HEK293 (cell line): ENCODE data around the gene ZBTB38.

Experiments
- CTCF ChIA-PET: fragments of 350-600 bp; formaldehyde crosslinking; extraction: SDS; loops from one replicate; lab custom pipeline; 2021; ENCODE audit warnings: antibody characterized with exemption; lab: Yijun Ruan, JAX
- POLR2A ChIA-PET: fragments of 300-600 bp; formaldehyde crosslinking; extraction: SDS; loops from one replicate; lab custom pipeline; 2020; ENCODE audit warnings: antibody characterized with exemption, inconsistent platforms; lab: Yijun Ruan, JAX
- H3K27ac ChIP-seq: fragments of 200-500 bp; sonication (Bioruptor generic); 2 replicates; pipeline ENCODE4 v1.5.1; 2014; ENCODE audit warnings: low read depth, low read length, control low read depth, inconsistent platforms; ENCODE audit errors: extremely low read depth
- H3K36me3 ChIP-seq, 2 experiments: fragments of 200-500 bp in 1 of 2; sonication (Bioruptor generic) in 1 of 2; 1 replicate in 1 of 2; 2 replicates in 1 of 2; pipeline ENCODE4 v1.5.1; 2014 to 2017; ENCODE audit warnings: inconsistent platforms in 2 of 2, low read length in 2 of 2; ENCODE audit not compliant: control insufficient read depth in 2 of 2, insufficient read depth in 1 of 2
- H3K4me1 ChIP-seq: fragments of 200-500 bp; sonication (Bioruptor generic); 2 replicates; pipeline ENCODE4 v1.5.1; 2014; ENCODE audit warnings: mild to moderate bottlenecking, low read length, inconsistent platforms; ENCODE audit not compliant: control insufficient read depth, insufficient read depth
- H3K4me3 ChIP-seq: 2 replicates; pipeline ENCODE4 v1.5.1; 2011; ENCODE audit warnings: low read depth, mild to moderate bottlenecking, control low read depth, low read length, moderate library complexity
- H3K9me3 ChIP-seq: fragments of 200-500 bp; sonication (Bioruptor generic); 2 replicates; pipeline ENCODE4 v1.5.1; 2014; ENCODE audit warnings: low read depth, low read length, inconsistent platforms; ENCODE audit not compliant: control insufficient read depth, insufficient read depth
- HOXD13 ChIP-seq: sonication (generic); formaldehyde crosslinking; IDR thresholded peaks from 2 replicates; pipeline ENCODE4 v1.8.0; 2022; ENCODE audit warnings: missing genetic modification reagents, borderline replicate concordance
- KLF7 ChIP-seq: fragments of 450-650 bp; formaldehyde crosslinking; IDR thresholded peaks from 2 replicates; pipeline ENCODE4 v1.5.1; 2016; ENCODE audit warnings: missing biosample characterization, missing genetic modification characterization, borderline replicate concordance
- KLF8 ChIP-seq: fragments of 450-650 bp; formaldehyde crosslinking; IDR thresholded peaks from 2 replicates; pipeline ENCODE4 v1.5.1; 2016; ENCODE audit warnings: missing biosample characterization, missing genetic modification characterization
- REPIN1 ChIP-seq: fragments of 450-650 bp; formaldehyde crosslinking; IDR thresholded peaks from 2 replicates; pipeline ENCODE4 v1.5.1; 2017; ENCODE audit warnings: missing biosample characterization, missing genetic modification characterization, low read depth
- SP3 ChIP-seq: fragments of 450-650 bp; formaldehyde crosslinking; IDR thresholded peaks from 2 replicates; pipeline ENCODE4 v1.5.1; 2016; ENCODE audit warnings: missing biosample characterization, missing genetic modification characterization
- YY1 ChIP-seq: fragments of 450-650 bp; formaldehyde crosslinking; IDR thresholded peaks from 2 replicates; pipeline ENCODE4 v1.5.1; 2018; ENCODE audit warnings: missing biosample characterization, missing genetic modification characterization
- ZBTB17 ChIP-seq: fragments of 450-650 bp; formaldehyde crosslinking; IDR thresholded peaks from 2 replicates; pipeline ENCODE4 v1.5.1; 2016; ENCODE audit warnings: missing biosample characterization, missing genetic modification characterization
- ZNF169 ChIP-seq: fragments of 450-650 bp; formaldehyde crosslinking; IDR thresholded peaks from 2 replicates; pipeline ENCODE4 v1.5.1; 2016; ENCODE audit warnings: missing biosample characterization, missing genetic modification characterization
- ZNF175 ChIP-seq: fragments of 450-650 bp; formaldehyde crosslinking; IDR thresholded peaks from 2 replicates; pipeline ENCODE4 v1.5.1; 2016; ENCODE audit warnings: missing biosample characterization, missing genetic modification characterization
- ZNF311 ChIP-seq: fragments of 450-650 bp; formaldehyde crosslinking; IDR thresholded peaks from 2 replicates; pipeline ENCODE4 v1.5.1; 2017; ENCODE audit warnings: missing biosample characterization, missing genetic modification characterization, borderline replicate concordance
- ZNF37A ChIP-seq: fragments of 450-650 bp; IDR thresholded peaks from 2 replicates; pipeline ENCODE4 v1.5.1; 2018; ENCODE audit warnings: missing biosample characterization, missing genetic modification characterization
- ZNF426 ChIP-seq: fragments of 450-650 bp; formaldehyde crosslinking; IDR thresholded peaks from 2 replicates; pipeline ENCODE4 v1.5.1; 2017; ENCODE audit warnings: missing biosample characterization, missing genetic modification characterization, mild to moderate bottlenecking, inconsistent platforms, moderate library complexity
- ZNF558 ChIP-seq: fragments of 450-650 bp; formaldehyde crosslinking; IDR thresholded peaks from 2 replicates; pipeline ENCODE4 v1.5.1; 2016; ENCODE audit warnings: missing biosample characterization, missing genetic modification characterization
- ZNF585B ChIP-seq: fragments of 450-650 bp; formaldehyde crosslinking; IDR thresholded peaks from 2 replicates; pipeline ENCODE4 v1.5.1; 2016; ENCODE audit warnings: missing biosample characterization, missing genetic modification characterization
- ZNF624 ChIP-seq: fragments of 450-650 bp; formaldehyde crosslinking; IDR thresholded peaks from 2 replicates; pipeline ENCODE4 v1.5.1; 2017; ENCODE audit warnings: missing biosample characterization, missing genetic modification characterization
- ZNF785 ChIP-seq: fragments of 450-650 bp; formaldehyde crosslinking; IDR thresholded peaks from 2 replicates; pipeline ENCODE4 v1.5.1; 2016; ENCODE audit warnings: missing biosample characterization, missing genetic modification characterization
- ZNF792 ChIP-seq: fragments of 450-650 bp; formaldehyde crosslinking; IDR thresholded peaks from 2 replicates; pipeline ENCODE4 v1.5.1; 2016; ENCODE audit warnings: missing biosample characterization, missing genetic modification characterization
- ZSCAN16 ChIP-seq: fragments of 450-650 bp; formaldehyde crosslinking; IDR thresholded peaks from 2 replicates; pipeline ENCODE4 v1.5.1; 2016; ENCODE audit warnings: missing biosample characterization, missing genetic modification characterization
- TF ChIP-seq, protein P1 (sequence below): fragments of 450-650 bp; formaldehyde crosslinking; IDR thresholded peaks from 2 replicates; pipeline ENCODE4 v1.5.1; 2017; ENCODE audit warnings: missing biosample characterization, missing genetic modification characterization
- TF ChIP-seq, protein P2 (sequence below): fragments of 450-650 bp; formaldehyde crosslinking; IDR thresholded peaks from 2 replicates; pipeline ENCODE4 v1.5.1; 2016; ENCODE audit warnings: missing biosample characterization, missing genetic modification characterization
- TF ChIP-seq, protein P3 (sequence below): fragments of 450-650 bp; formaldehyde crosslinking; IDR thresholded peaks from 2 replicates; pipeline ENCODE4 v1.5.0; 2017; ENCODE audit warnings: missing biosample characterization, missing genetic modification characterization, borderline replicate concordance
- TF ChIP-seq, protein P4 (sequence below): fragments of 450-650 bp; formaldehyde crosslinking; IDR thresholded peaks from 2 replicates; pipeline ENCODE4 v1.5.1; 2016; ENCODE audit warnings: missing biosample characterization, missing genetic modification characterization

Gene ZBTB38

GRCh38 chr3:141371882-141372281 is 3.6 kb downstream of the ZBTB38 start:
- no peak overlapping the region for H3K4me3 ChIP-seq
- ChIA-PET POLR2A (no interaction called here), CTCF (interaction anchor here (1.2 kb wide), 1 partner anchor 67 kb away, joined by 3 read pairs; no protein-coding TSS in a partner anchor)
- H3K4me1 ChIP-seq: no peaks in the 10 kb centered on the region
- H3K27ac ChIP-seq: no peak overlapping the region
- no peak for TF ChIP-seq ZNF169 (tag by site-specific recombination)
- peaks cover 0 to 3% of the 10 kb centered on the region in 2 experiments; a peak in 1 of 3 replicates for H3K36me3 ChIP-seq
- H3K9me3 ChIP-seq: no peaks in the 10 kb centered on the region

DNA sequence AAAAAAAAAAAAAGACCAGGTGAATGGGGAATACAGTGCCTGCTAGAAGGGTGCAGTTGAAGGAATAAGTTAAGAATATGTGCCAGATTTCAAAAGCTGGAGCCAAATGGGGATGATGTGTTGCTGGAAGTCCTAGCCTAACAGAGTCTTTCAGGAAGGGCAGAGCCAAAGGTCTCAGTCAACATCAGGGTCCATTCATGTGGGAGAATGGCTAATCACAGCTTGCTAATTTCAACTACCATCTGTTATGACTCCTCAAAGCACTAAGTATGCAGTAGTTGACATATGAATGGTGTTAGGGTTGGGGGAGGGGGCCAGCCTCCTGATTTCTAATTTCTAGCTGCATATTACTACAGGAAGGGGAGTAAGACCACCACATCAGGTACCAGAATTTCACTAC is 4.4 kb downstream of the ZBTB38 start:
- TF ChIP-seq ZNF558 (tag by site-specific recombination) (no peak), ZNF175 (tag by site-specific recombination) (no peak), ZNF785 (tag by site-specific recombination) (no peak), ZNF792 (tag by site-specific recombination) (no peak), ZNF585B (tag by site-specific recombination) (no peak), KLF7 (no peak), ZNF37A (no peak), SP3 (tag by site-specific recombination) (no peak)
- TF ChIP-seq, protein P1, sequence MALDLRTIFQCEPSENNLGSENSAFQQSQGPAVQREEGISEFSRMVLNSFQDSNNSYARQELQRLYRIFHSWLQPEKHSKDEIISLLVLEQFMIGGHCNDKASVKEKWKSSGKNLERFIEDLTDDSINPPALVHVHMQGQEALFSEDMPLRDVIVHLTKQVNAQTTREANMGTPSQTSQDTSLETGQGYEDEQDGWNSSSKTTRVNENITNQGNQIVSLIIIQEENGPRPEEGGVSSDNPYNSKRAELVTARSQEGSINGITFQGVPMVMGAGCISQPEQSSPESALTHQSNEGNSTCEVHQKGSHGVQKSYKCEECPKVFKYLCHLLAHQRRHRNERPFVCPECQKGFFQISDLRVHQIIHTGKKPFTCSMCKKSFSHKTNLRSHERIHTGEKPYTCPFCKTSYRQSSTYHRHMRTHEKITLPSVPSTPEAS (tag by site-specific recombination): no peak
- TF ChIP-seq, protein P2, sequence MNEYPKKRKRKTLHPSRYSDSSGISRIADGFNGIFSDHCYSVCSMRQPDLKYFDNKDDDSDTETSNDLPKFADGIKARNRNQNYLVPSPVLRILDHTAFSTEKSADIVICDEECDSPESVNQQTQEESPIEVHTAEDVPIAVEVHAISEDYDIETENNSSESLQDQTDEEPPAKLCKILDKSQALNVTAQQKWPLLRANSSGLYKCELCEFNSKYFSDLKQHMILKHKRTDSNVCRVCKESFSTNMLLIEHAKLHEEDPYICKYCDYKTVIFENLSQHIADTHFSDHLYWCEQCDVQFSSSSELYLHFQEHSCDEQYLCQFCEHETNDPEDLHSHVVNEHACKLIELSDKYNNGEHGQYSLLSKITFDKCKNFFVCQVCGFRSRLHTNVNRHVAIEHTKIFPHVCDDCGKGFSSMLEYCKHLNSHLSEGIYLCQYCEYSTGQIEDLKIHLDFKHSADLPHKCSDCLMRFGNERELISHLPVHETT (tag by site-specific recombination): no peak
- TF ChIP-seq, all 188 proteins: peak for 0
- Histone ChIP-seq H3K4me1 (no peaks in the 10 kb centered on the region), H3K27ac (no peak overlapping the region), H3K36me3 (peaks cover 0 to 3% of the 10 kb centered on the region in 2 experiments; a peak in 1 of 3 replicates), H3K4me3 (no peak overlapping the region), H3K9me3 (no peaks in the 10 kb centered on the region)
- POLR2A ChIA-PET: no interaction called here
- CTCF ChIA-PET: interaction anchor here (0.8 kb wide), 1 partner anchor 9 kb away, joined by 3 read pairs; no protein-coding TSS in a partner anchor

GRCh38 chr3:141373232-141373631 is 4.9 kb downstream of the ZBTB38 start:
- Histone ChIP-seq H3K4me3 (no peak overlapping the region), H3K9me3 (no peaks in the 10 kb centered on the region), H3K36me3 (peaks cover 0 to 3% of the 10 kb centered on the region in 2 experiments; a peak in 1 of 3 replicates), H3K27ac (no peak overlapping the region), H3K4me1 (no peaks in the 10 kb centered on the region)
- ChIA-PET CTCF (interaction anchor here (0.8 kb wide), 1 partner anchor 9 kb away, joined by 3 read pairs; no protein-coding TSS in a partner anchor), POLR2A (no interaction called here)
- TF ChIP-seq KLF8 (tag by site-specific recombination): no peak
- TF ChIP-seq ZNF624 (tag by site-specific recombination): no peak
- no peak for TF ChIP-seq ZBTB17 (tag by site-specific recombination)
- TF ChIP-seq, protein P3, sequence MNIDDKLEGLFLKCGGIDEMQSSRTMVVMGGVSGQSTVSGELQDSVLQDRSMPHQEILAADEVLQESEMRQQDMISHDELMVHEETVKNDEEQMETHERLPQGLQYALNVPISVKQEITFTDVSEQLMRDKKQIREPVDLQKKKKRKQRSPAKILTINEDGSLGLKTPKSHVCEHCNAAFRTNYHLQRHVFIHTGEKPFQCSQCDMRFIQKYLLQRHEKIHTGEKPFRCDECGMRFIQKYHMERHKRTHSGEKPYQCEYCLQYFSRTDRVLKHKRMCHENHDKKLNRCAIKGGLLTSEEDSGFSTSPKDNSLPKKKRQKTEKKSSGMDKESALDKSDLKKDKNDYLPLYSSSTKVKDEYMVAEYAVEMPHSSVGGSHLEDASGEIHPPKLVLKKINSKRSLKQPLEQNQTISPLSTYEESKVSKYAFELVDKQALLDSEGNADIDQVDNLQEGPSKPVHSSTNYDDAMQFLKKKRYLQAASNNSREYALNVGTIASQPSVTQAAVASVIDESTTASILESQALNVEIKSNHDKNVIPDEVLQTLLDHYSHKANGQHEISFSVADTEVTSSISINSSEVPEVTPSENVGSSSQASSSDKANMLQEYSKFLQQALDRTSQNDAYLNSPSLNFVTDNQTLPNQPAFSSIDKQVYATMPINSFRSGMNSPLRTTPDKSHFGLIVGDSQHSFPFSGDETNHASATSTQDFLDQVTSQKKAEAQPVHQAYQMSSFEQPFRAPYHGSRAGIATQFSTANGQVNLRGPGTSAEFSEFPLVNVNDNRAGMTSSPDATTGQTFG: no peak
- TF ChIP-seq ZSCAN16 (tag by site-specific recombination): no peak
- no peak for TF ChIP-seq ZNF311 (tag by site-specific recombination)
- TF ChIP-seq HOXD13 (CRISPR knock-in tag): no peak
- no peak for TF ChIP-seq ZNF585B (tag by site-specific recombination)
- no peak for TF ChIP-seq YY1
- no peak for TF ChIP-seq REPIN1 (tag by site-specific recombination)
- no peak for TF ChIP-seq ZNF426 (tag by site-specific recombination)
- TF ChIP-seq, protein P4, sequence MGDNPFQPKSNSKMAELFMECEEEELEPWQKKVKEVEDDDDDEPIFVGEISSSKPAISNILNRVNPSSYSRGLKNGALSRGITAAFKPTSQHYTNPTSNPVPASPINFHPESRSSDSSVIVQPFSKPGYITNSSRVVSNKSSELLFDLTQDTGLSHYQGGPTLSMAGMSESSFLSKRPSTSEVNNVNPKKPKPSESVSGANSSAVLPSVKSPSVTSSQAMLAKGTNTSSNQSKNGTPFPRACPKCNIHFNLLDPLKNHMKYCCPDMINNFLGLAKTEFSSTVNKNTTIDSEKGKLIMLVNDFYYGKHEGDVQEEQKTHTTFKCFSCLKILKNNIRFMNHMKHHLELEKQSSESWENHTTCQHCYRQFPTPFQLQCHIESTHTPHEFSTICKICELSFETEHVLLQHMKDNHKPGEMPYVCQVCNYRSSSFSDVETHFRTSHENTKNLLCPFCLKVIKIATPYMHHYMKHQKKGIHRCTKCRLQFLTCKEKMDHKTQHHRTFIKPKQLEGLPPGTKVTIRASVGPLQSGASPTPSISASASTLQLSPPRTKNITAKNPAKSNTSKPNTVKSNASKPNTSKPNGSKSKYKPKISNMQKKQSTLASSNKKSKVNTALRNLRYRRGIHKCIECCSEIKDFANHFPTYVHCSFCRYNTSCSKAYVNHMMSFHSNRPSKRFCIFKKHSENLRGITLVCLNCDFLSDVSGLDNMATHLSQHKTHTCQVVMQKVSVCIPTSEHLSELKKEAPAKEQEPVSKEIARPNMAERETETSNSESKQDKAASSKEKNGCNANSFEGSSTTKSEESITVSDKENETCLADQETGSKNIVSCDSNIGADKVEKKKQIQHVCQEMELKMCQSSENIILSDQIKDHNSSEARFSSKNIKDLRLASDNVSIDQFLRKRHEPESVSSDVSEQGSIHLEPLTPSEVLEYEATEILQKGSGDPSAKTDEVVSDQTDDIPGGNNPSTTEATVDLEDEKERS (tag by site-specific recombination): no peak
